HEK293 (cell line): Measurements from ENCODE around the gene NAV1.
"Not testable (repeated sequence)": the region's sequence is repeated elsewhere in the genome, so short reads cannot be mapped to it uniquely, and the experiment has no call there.

Experiments
- CTCF ChIP-seq: fragments of 450-650 bp; formaldehyde crosslinking; IDR thresholded peaks from 2 replicates; pipeline ENCODE4 v1.5.1; 2016; ENCODE audit warnings: missing biosample characterization, missing genetic modification characterization
- YY1 ChIP-seq: fragments of 450-650 bp; formaldehyde crosslinking; IDR thresholded peaks from 2 replicates; pipeline ENCODE4 v1.5.1; 2018; ENCODE audit warnings: missing biosample characterization, missing genetic modification characterization

- TF ChIP-seq YY1; CTCF (tag by site-specific recombination): not testable (repeated sequence)
Measured at GRCh38 chr1:201581371-201581770, 42.4 kb downstream of the NAV1 start.
